SU-DHL-6 (cell line): ENCODE data around the gene KLK15.

ENCODE experiments used
- EZH2phosphoT487 ChIP-seq: fragments of 200-600 bp; sonication (generic), shearing (Covaris generic); conservative IDR thresholded peaks from 2 replicates; pipeline ENCODE4 v1.6.1; 2018; ENCODE audit warnings: mild to moderate bottlenecking, antibody characterized with exemption, low read length, moderate library complexity, mixed read lengths
- TF ChIP-seq, protein P1 (sequence below): fragments of 200-600 bp; sonication (generic); IDR thresholded peaks from one replicate; pipeline ENCODE4 v1.5.1; 2017; ENCODE audit warnings: antibody characterized with exemption, mild to moderate bottlenecking, low read length, moderate library complexity; ENCODE audit not compliant: insufficient read depth, poor library complexity, severe bottlenecking

DNA sequence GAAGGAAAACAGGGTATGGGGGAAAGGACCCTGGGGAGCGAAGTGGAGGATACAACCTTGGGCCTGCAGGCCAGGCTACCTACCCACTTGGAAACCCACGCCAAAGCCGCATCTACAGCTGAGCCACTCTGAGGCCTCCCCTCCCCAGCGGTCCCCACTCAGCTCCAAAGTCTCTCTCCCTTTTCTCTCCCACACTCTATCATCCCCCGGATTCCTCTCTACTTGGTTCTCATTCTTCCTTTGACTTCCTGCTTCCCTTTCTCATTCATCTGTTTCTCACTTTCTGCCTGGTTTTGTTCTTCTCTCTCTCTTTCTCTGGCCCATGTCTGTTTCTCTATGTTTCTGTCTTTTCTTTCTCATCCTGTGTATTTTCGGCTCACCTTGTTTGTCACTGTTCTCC is 24.0 kb upstream of the KLK15 start:
- TF ChIP-seq, protein P1, sequence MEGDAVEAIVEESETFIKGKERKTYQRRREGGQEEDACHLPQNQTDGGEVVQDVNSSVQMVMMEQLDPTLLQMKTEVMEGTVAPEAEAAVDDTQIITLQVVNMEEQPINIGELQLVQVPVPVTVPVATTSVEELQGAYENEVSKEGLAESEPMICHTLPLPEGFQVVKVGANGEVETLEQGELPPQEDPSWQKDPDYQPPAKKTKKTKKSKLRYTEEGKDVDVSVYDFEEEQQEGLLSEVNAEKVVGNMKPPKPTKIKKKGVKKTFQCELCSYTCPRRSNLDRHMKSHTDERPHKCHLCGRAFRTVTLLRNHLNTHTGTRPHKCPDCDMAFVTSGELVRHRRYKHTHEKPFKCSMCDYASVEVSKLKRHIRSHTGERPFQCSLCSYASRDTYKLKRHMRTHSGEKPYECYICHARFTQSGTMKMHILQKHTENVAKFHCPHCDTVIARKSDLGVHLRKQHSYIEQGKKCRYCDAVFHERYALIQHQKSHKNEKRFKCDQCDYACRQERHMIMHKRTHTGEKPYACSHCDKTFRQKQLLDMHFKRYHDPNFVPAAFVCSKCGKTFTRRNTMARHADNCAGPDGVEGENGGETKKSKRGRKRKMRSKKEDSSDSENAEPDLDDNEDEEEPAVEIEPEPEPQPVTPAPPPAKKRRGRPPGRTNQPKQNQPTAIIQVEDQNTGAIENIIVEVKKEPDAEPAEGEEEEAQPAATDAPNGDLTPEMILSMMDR, result no peak
- TF ChIP-seq EZH2phosphoT487, result no peak
